Purkinje cell (primary cell): Measurements from ENCODE around the gene CLCN4. TPM values are rescaled to one million over a fixed set of nuclear protein-coding genes. Genes with fewer than 3 reads are reported as not detected.

Experiments used
- polyA plus RNA-seq: library from polyadenylated mRNA; unstranded; fragments of >200 nt; fragmentation: Nextera tagmentation; gene quantifications from 2 replicates; pipeline ENCODE4 v1.2.1, GENCODE V29; 2014

Gene CLCN4
- 63.8 and 76.4 TPM in 2 replicates for polyA plus RNA-seq

DNA sequence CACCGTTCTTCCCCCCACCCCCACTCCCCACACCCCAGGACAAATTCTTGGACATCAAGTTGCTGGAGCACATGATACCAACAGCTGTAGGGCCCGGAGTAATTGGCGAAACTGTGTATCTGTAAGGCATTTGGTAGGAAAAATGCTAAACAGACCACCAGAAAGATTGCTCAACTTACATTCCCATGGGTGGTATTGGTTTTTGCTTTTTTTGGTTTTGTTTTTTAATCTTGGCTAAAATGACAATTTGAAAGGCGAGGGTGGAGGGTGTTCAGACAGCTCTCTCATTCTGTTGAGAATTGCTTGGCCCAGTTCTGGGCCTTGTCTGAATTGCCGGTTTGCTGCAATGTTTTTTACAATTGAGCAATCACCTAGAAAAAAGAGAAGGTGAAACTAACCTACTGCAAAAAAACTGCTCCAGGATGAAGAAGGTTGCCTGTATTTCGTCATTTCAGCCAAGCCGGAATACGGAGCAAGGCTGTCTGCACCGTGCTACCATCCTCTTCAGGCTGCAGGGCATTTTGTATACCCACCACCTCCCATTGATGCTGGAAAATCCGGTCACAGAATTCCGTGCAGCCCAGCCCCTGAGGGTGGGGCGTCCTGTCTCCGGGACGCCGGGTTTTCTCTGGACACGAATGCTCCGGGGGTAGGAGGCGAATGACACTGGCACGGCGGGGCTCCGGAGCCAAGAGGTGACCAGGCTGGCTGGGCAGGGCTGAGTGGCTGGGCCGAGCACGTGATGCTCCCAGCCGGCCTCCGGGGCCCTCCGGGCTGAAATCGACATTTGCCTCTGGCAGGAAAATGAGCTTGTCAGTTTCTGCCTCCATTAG lies at the start of gene CLCN4:
Gene CLCN4, plus strand, starts transcription at position 777 of the 833 bp plus-strand sequence. CDS start 28,058 bp downstream, outside the sequence.

Other genes with a start within 250 kb of the CLCN4 start
- gene CLDN34, start 189.6 kb upstream of the CLCN4 start, polyA plus RNA-seq = not detected in 2 replicates